Mesendoderm (in vitro differentiated cells): ENCODE data around the gene EYS.

Experiments
- DNase-seq: peaks from one replicate; pipeline ENCODE4 v3.0.0; 2013
- H2AK5ac ChIP-seq: 2 replicates; pipeline ENCODE4 v1.6.1; 2013; ENCODE audit warnings: low read length, inconsistent platforms
- H2BK120ac ChIP-seq: 2 replicates; pipeline ENCODE4 v1.6.1; 2013; ENCODE audit warnings: low read depth, mild to moderate bottlenecking, low read length, moderate library complexity, mixed read lengths
- H2BK15ac ChIP-seq: replicated peaks from 2 replicates; pipeline ENCODE4 v1.6.1; 2013; ENCODE audit warnings: low read depth, mild to moderate bottlenecking, moderate library complexity
- H2BK5ac ChIP-seq: 2 replicates; pipeline ENCODE4 v1.6.1; 2013; ENCODE audit warnings: low read length, inconsistent platforms
- H3K18ac ChIP-seq: 2 replicates; pipeline ENCODE4 v1.6.1; 2013; ENCODE audit warnings: mild to moderate bottlenecking, low read length, mixed read lengths
- H3K23ac ChIP-seq: one replicate; pipeline ENCODE4 v1.6.1; 2013; ENCODE audit warnings: low read length
- H3K27ac ChIP-seq: 2 replicates; pipeline ENCODE4 v1.5.1; 2013; ENCODE audit warnings: low read depth, mild to moderate bottlenecking, inconsistent platforms, low read length, moderate library complexity
- H3K27me3 ChIP-seq: 2 replicates; pipeline ENCODE4 v1.6.1; 2013; ENCODE audit warnings: low read length, control low read depth, mild to moderate bottlenecking, inconsistent platforms; ENCODE audit not compliant: insufficient read depth, poor library complexity
- H3K36me3 ChIP-seq: 2 replicates; pipeline ENCODE4 v1.6.1; 2013; ENCODE audit warnings: low read length, inconsistent platforms; ENCODE audit not compliant: control insufficient read depth, insufficient read depth
- H3K4ac ChIP-seq: one replicate; pipeline ENCODE4 v1.6.1; 2013; ENCODE audit warnings: low read depth, mild to moderate bottlenecking, low read length, moderate library complexity
- H3K4me1 ChIP-seq: 2 replicates; pipeline ENCODE4 v1.6.1; 2013; ENCODE audit warnings: low read depth, low read length, inconsistent platforms; ENCODE audit not compliant: control insufficient read depth
- H3K4me2 ChIP-seq: 2 replicates; pipeline ENCODE4 v1.6.1; 2013; ENCODE audit warnings: low read length
- H3K4me3 ChIP-seq: 2 replicates; pipeline ENCODE4 v1.5.1; 2013; ENCODE audit warnings: mild to moderate bottlenecking, low read length
- H3K56ac ChIP-seq: one replicate; pipeline ENCODE4 v1.6.1; 2013; ENCODE audit warnings: low read length
- H3K79me1 ChIP-seq: 2 replicates; pipeline ENCODE4 v1.6.1; 2013; ENCODE audit warnings: low read length, inconsistent platforms
- H3K79me2 ChIP-seq: 2 replicates; pipeline ENCODE4 v1.6.1; 2013; ENCODE audit warnings: mild to moderate bottlenecking, low read length; ENCODE audit not compliant: control insufficient read depth, insufficient read depth
- H3K9ac ChIP-seq: 2 replicates; pipeline ENCODE4 v1.6.1; 2013; ENCODE audit warnings: low read length, inconsistent platforms
- H4K5ac ChIP-seq: one replicate; pipeline ENCODE4 v1.6.1; 2013; ENCODE audit warnings: low read length
- H4K8ac ChIP-seq: one replicate; pipeline ENCODE4 v1.6.1; 2013; ENCODE audit warnings: low read depth, mild to moderate bottlenecking, control low read depth, low read length, moderate library complexity
- WGBS: extraction: QIAGEN DNeasy Blood & Tissue Kit; methylation state at CpG from one replicate; pipeline ENCODE4 v1.1.7; 2013; ENCODE audit warnings: low lambda C conversion rate, missing lambda C conversion rate; ENCODE audit not compliant: insufficient coverage; ENCODE audit errors: extremely low coverage; 5-methylcytosine and 5-hydroxymethylcytosine counted together

Gene EYS

GRCh38 chr6:64104051-64104450, 1603.0 kb downstream of the EYS start:
- Histone ChIP-seq H2BK120ac (no peak overlapping the region), H3K23ac (no peak overlapping the region), H3K4ac (no peak overlapping the region), H3K9ac (no peak overlapping the region), H4K5ac (no peak overlapping the region), H3K4me3 (no peak overlapping the region), H3K56ac (no peak overlapping the region), H3K27me3 (no peaks in the 10 kb centered on the region), H2BK15ac (no peak overlapping the region), H3K4me2 (no peak overlapping the region), H3K18ac (no peak overlapping the region), H3K36me3 (no peaks in the 10 kb centered on the region), H2AK5ac (no peak overlapping the region), H3K27ac (no peak overlapping the region), H3K4me1 (no peaks in the 10 kb centered on the region), H4K8ac (no peak overlapping the region), H3K79me2 (no peaks in the 10 kb centered on the region), H2BK5ac (no peak overlapping the region), H3K79me1 (no peaks in the 10 kb centered on the region)
- no peak for DNase-seq

GRCh38 chr6:64103480-64103879, 1603.5 kb downstream of the EYS start:
- Histone ChIP-seq H3K27me3 (no peaks in the 10 kb centered on the region), H4K5ac (no peak overlapping the region), H3K79me1 (no peaks in the 10 kb centered on the region), H3K4ac (no peak overlapping the region), H3K4me3 (no peak overlapping the region), H2BK15ac (no peak overlapping the region), H3K27ac (no peak overlapping the region), H3K9ac (no peak overlapping the region), H3K4me2 (no peak overlapping the region), H2AK5ac (no peak overlapping the region), H3K4me1 (no peaks in the 10 kb centered on the region), H3K23ac (no peak overlapping the region), H3K79me2 (no peaks in the 10 kb centered on the region), H4K8ac (no peak overlapping the region), H2BK5ac (no peak overlapping the region), H3K36me3 (no peaks in the 10 kb centered on the region), H3K18ac (no peak overlapping the region), H2BK120ac (no peak overlapping the region), H3K56ac (no peak overlapping the region)
- no peak for DNase-seq
- no CpG with 5 or more reads among the region's 1 CpG for WGBS

GRCh38 chr6:64100702-64101303, 1606.2 kb downstream of the EYS start:
- no peak overlapping the region for H3K4ac ChIP-seq

DNA sequence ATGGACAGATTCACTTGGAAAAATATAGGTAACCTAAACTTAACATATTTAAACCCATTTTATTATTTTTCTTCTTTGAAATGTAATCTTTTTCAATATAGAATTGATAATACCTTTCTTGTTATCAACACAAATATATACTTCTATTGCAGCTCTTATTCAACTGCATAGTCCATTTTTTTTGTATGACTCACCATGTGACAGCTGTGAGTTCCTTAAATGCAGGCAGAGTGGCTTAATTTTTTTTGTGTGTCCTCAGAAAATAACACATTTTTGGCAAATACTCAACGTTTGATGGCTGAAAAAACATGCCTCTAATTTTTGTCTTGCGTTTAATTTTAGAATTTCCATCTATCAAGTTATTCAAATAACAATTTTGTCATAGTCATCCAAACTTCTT, 1616.7 kb downstream of the EYS start:
- DNase-seq, result no peak
- H3K27me3 ChIP-seq, result no peaks in the 10 kb centered on the region
- H4K5ac ChIP-seq, result no peak overlapping the region
- H3K4me1 ChIP-seq, result no peaks in the 10 kb centered on the region
- H3K27ac ChIP-seq, result no peak overlapping the region
- no peaks in the 10 kb centered on the region for H3K36me3 ChIP-seq
- no peak overlapping the region for H3K23ac ChIP-seq
- H3K9ac ChIP-seq, result no peak overlapping the region
- WGBS, result no CpG with 5 or more reads among the region's 2 CpGs
- no peak overlapping the region for H3K56ac ChIP-seq
- H3K79me2 ChIP-seq, result no peaks in the 10 kb centered on the region
- no peak overlapping the region for H3K18ac ChIP-seq
- H2AK5ac ChIP-seq, result no peak overlapping the region
- no peaks in the 10 kb centered on the region for H3K79me1 ChIP-seq
- H3K4me2 ChIP-seq, result no peak overlapping the region
- H3K4ac ChIP-seq, result no peak overlapping the region
- no peak overlapping the region for H3K4me3 ChIP-seq
- H4K8ac ChIP-seq, result no peak overlapping the region
- H2BK5ac ChIP-seq, result no peak overlapping the region
- no peak overlapping the region for H2BK120ac ChIP-seq
- H2BK15ac ChIP-seq, result no peak overlapping the region

More at GRCh38 chr6:64100702-64101303, 1606.2 kb downstream of the EYS start:
- Histone ChIP-seq H3K36me3 (no peaks in the 10 kb centered on the region), H3K23ac (no peak overlapping the region), H3K56ac (no peak overlapping the region), H4K8ac (no peak overlapping the region), H2BK15ac (no peak overlapping the region), H4K5ac (no peak overlapping the region), H2AK5ac (no peak overlapping the region), H3K27me3 (no peaks in the 10 kb centered on the region), H3K4me3 (no peak overlapping the region), H3K4me1 (no peaks in the 10 kb centered on the region), H3K79me2 (no peaks in the 10 kb centered on the region), H3K9ac (no peak overlapping the region), H3K4me2 (no peak overlapping the region), H3K79me1 (no peaks in the 10 kb centered on the region), H3K18ac (no peak overlapping the region), H2BK120ac (no peak overlapping the region), H2BK5ac (no peak overlapping the region), H3K27ac (no peak overlapping the region)
- no CpG with 5 or more reads among the region's 2 CpGs for WGBS
- no peak for DNase-seq

DNA sequence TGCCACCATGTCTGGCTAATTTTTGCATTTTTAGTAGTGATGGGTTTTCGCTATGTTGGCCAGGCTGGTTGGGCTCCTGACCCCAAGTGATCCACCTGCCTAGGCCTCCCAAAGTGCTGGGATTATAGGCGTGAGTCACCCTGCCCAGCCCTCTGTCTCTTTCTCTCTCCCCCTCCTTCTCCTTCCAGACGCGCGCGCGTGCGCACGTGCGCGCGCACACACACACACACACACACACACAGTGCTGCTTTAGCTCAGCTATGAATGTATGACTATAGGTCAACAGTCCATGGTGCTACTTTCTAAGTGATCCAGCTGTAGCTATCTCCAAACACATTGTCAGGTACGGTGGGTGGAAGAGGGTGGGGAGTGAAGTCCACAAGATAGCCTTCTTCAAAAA, 1621.9 kb downstream of the EYS start:
- DNase-seq, result no peak
- no peak overlapping the region for H3K27ac ChIP-seq
- no peak overlapping the region for H3K4ac ChIP-seq
- H3K56ac ChIP-seq, result no peak overlapping the region
- H2AK5ac ChIP-seq, result no peak overlapping the region
- no peaks in the 10 kb centered on the region for H3K36me3 ChIP-seq
- no peak overlapping the region for H3K18ac ChIP-seq
- no peaks in the 10 kb centered on the region for H3K4me1 ChIP-seq
- WGBS, result no CpG with 5 or more reads among the region's 13 CpGs
- H3K27me3 ChIP-seq, result no peaks in the 10 kb centered on the region
- no peak overlapping the region for H2BK5ac ChIP-seq
- no peak overlapping the region for H4K8ac ChIP-seq
- H3K9ac ChIP-seq, result no peak overlapping the region
- H3K79me2 ChIP-seq, result no peaks in the 10 kb centered on the region
- H3K23ac ChIP-seq, result no peak overlapping the region
- no peaks in the 10 kb centered on the region for H3K79me1 ChIP-seq
- H3K4me3 ChIP-seq, result no peak overlapping the region
- H2BK15ac ChIP-seq, result no peak overlapping the region
- no peak overlapping the region for H2BK120ac ChIP-seq
- no peak overlapping the region for H3K4me2 ChIP-seq
- H4K5ac ChIP-seq, result no peak overlapping the region

DNA sequence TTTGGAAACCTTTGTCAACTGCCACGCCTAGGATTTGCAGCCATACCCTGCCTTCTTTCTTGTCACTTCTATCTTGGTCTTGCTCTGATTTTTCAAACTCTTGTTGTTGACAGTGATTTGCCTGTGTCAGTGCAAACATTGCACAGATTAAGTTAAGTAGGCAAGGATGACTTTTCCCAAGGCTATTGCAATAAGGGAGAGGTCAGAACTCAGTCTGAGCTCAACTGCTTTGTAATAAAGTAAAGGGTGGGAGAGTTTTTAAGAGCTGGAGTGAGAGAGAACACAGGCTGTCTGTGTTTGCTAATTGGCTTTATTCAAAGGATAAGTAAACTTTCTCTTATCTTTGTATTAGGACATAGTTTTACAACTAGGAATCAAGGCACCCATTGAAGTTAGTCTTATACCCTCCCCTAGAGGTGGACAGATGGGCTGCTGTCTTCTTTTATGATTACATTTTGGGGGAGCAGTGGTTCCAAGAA, 1622.8 kb downstream of the EYS start:
- WGBS, result no CpG with 5 or more reads among the region's 1 CpG
- H3K4me1 ChIP-seq, result no peaks in the 10 kb centered on the region
- H3K27ac ChIP-seq, result no peak overlapping the region
- no peak overlapping the region for H2BK5ac ChIP-seq
- H3K4ac ChIP-seq, result no peak overlapping the region
- no peak overlapping the region for H2BK120ac ChIP-seq
- no peak overlapping the region for H3K4me3 ChIP-seq
- no peak overlapping the region for H4K5ac ChIP-seq
- H2BK15ac ChIP-seq, result no peak overlapping the region
- H3K56ac ChIP-seq, result no peak overlapping the region
- H3K36me3 ChIP-seq, result no peaks in the 10 kb centered on the region
- H3K79me2 ChIP-seq, result no peaks in the 10 kb centered on the region
- no peaks in the 10 kb centered on the region for H3K79me1 ChIP-seq
- H3K18ac ChIP-seq, result no peak overlapping the region
- no peak overlapping the region for H3K9ac ChIP-seq
- no peak overlapping the region for H3K4me2 ChIP-seq
- no peak overlapping the region for H3K23ac ChIP-seq
- H4K8ac ChIP-seq, result no peak overlapping the region
- DNase-seq, result no peak
- no peaks in the 10 kb centered on the region for H3K27me3 ChIP-seq
- H2AK5ac ChIP-seq, result no peak overlapping the region
